Loucy (cell line): ENCODE data around the gene NR4A2.

Experiments used
- CTCF ChIP-seq: fragments of 200-600 bp; sonication (generic); conservative IDR thresholded peaks from 2 replicates; pipeline ENCODE4 v1.5.1; 2014; ENCODE audit warnings: mild to moderate bottlenecking, antibody characterized with exemption, low read length
- EZH2phosphoT487 ChIP-seq: fragments of 200-600 bp; IDR thresholded peaks from 2 replicates; pipeline ENCODE4 v1.6.1; 2018; ENCODE audit warnings: antibody characterized with exemption, mild to moderate bottlenecking, moderate library complexity, borderline replicate concordance

GRCh38 chr2:156321243-156321904 is 11.1 kb downstream of the NR4A2 start:
- no peak for TF ChIP-seq CTCF
- no peak for TF ChIP-seq EZH2phosphoT487
